ENCODE data around the gene MYH6. TPM values are rescaled to one million over a fixed set of nuclear protein-coding genes. Genes with fewer than 3 reads are reported as not detected.

MYH6 gene
- total RNA-seq, 1 experiment from 2014 or later = 0.09 TPM

DNA sequence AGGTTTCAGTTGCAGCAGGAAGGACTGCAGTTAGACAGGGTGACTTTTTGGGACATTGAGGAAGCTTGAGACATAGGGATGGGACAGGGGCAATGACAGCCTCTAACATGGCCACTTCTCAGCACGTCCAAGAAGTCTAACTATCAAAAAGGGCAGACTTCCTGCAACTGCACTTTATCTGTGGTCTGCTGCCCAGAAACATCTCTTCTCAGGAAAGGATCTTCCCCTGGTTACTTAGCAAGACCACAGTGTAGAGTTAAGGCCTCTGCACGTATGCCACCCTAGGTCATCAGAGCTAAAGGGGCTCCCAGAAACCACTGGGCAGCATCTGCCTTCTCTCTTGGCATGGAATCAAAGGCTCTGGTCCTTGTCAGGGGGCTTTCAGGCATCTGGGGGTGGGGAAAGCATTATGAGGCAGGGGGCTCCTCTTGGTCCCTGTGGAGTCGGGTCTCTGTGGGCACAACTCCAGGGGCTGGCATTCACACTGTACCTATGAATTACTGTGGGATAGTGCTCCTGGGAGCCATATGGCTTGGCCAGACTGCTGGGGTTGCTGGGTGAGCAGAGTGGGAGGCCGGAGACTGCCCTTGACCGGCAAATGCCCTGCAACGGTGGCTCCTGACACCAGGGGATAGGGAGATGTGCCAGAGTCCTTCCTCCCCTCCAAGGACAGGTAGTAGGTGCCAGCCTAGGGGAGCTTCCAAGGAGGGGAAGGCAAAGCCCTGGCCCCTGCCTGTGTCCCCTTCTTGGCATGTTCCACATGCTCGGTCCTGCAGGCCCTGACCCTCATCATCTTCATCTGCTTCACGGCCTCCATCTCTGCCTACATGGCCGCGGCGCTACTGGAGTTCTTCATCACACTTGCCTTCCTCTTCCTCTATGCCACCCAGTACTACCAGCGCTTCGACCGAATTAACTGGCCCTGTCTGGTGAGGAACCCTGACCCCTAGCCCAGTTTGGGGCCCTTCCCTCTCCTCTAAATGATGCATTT is 30.2 kb downstream of the MYH6 start:
- H3K9me3 Mint-ChIP-seq = no peaks in the 10 kb centered on the region
- H3K4me3 Mint-ChIP-seq = no peak overlapping the region
- DNase-seq (ENCODE audit: low spot score) (no peak), ATAC-seq (no peak)
- H3K27me3 Mint-ChIP-seq (ENCODE audit: low read depth) = peaks cover 57% of the 10 kb centered on the region
- no peaks in the 10 kb centered on the region for H3K36me3 Mint-ChIP-seq
- no peak overlapping the region for H3K27ac Mint-ChIP-seq
- ChIA-PET CTCF (interaction anchor here (0.9 to 6.4 kb wide), 14 partner anchors 11 to 309 kb away, joined by 3 to 95 read pairs (median 15); partner anchors contain the start of gene SLC22A17), POLR2A (no interaction called here)
- peaks cover 11% of the 10 kb centered on the region for H3K4me1 Mint-ChIP-seq
- TF ChIP-seq, protein P1, sequence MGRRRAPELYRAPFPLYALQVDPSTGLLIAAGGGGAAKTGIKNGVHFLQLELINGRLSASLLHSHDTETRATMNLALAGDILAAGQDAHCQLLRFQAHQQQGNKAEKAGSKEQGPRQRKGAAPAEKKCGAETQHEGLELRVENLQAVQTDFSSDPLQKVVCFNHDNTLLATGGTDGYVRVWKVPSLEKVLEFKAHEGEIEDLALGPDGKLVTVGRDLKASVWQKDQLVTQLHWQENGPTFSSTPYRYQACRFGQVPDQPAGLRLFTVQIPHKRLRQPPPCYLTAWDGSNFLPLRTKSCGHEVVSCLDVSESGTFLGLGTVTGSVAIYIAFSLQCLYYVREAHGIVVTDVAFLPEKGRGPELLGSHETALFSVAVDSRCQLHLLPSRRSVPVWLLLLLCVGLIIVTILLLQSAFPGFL (CRISPR knock-in tag; IDR thresholded peaks at IDR 0.05; ENCODE audit: borderline replicate concordance) = 0 out of 2 replicates have a peak, but pooled peaks have one; percentile 36
- TF ChIP-seq, protein P2, sequence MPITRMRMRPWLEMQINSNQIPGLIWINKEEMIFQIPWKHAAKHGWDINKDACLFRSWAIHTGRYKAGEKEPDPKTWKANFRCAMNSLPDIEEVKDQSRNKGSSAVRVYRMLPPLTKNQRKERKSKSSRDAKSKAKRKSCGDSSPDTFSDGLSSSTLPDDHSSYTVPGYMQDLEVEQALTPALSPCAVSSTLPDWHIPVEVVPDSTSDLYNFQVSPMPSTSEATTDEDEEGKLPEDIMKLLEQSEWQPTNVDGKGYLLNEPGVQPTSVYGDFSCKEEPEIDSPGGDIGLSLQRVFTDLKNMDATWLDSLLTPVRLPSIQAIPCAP (CRISPR knock-in tag; IDR thresholded peaks at IDR 0.05) = no peak

DNA sequence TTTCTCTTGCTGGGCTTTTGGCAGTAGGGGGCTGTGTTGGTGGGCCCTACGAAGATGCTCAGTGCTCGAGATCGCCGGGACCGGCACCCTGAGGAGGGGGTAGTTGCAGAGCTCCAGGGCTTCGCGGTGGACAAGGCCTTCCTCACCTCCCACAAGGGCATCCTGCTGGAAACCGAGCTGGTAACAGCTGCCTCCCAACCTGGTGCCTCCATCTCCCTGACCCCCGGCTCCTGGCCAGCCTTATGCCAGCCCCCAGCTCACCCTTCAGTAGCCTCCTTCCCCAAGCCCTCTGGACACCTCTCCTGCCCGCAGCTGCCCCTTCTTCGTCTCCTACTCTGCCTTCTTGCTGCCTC is 30.9 kb downstream of the MYH6 start:
- ATAC-seq (no peak), DNase-seq (ENCODE audit: low spot score) (no peak)
- TF ChIP-seq ZNF138 (CRISPR knock-in tag; conservative IDR thresholded peaks at IDR 0.05) = no peak
- TF ChIP-seq, protein P3, sequence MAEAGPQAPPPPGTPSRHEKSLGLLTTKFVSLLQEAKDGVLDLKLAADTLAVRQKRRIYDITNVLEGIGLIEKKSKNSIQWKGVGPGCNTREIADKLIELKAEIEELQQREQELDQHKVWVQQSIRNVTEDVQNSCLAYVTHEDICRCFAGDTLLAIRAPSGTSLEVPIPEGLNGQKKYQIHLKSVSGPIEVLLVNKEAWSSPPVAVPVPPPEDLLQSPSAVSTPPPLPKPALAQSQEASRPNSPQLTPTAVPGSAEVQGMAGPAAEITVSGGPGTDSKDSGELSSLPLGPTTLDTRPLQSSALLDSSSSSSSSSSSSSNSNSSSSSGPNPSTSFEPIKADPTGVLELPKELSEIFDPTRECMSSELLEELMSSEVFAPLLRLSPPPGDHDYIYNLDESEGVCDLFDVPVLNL (CRISPR knock-in tag; IDR thresholded peaks at IDR 0.05; ENCODE audit: borderline replicate concordance, low read depth) = no peak
- no peak for TF ChIP-seq ZNF121 (CRISPR knock-in tag; IDR thresholded peaks at IDR 0.05)
- TF ChIP-seq, protein P4, sequence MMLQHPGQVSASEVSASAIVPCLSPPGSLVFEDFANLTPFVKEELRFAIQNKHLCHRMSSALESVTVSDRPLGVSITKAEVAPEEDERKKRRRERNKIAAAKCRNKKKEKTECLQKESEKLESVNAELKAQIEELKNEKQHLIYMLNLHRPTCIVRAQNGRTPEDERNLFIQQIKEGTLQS (CRISPR knock-in tag; conservative IDR thresholded peaks at IDR 0.05) = no peak
- no peak for TF ChIP-seq SMAD4 (CRISPR knock-in tag; IDR thresholded peaks at IDR 0.05)
- no peak for TF ChIP-seq ZNF396 (CRISPR knock-in tag; IDR thresholded peaks at IDR 0.05; ENCODE audit: borderline replicate concordance)
- TF ChIP-seq ETV6 (CRISPR knock-in tag; IDR thresholded peaks at IDR 0.05) = no peak
- TF ChIP-seq NR2C2 (CRISPR knock-in tag; IDR thresholded peaks at IDR 0.05) = no peak
- TF ChIP-seq, protein P5, sequence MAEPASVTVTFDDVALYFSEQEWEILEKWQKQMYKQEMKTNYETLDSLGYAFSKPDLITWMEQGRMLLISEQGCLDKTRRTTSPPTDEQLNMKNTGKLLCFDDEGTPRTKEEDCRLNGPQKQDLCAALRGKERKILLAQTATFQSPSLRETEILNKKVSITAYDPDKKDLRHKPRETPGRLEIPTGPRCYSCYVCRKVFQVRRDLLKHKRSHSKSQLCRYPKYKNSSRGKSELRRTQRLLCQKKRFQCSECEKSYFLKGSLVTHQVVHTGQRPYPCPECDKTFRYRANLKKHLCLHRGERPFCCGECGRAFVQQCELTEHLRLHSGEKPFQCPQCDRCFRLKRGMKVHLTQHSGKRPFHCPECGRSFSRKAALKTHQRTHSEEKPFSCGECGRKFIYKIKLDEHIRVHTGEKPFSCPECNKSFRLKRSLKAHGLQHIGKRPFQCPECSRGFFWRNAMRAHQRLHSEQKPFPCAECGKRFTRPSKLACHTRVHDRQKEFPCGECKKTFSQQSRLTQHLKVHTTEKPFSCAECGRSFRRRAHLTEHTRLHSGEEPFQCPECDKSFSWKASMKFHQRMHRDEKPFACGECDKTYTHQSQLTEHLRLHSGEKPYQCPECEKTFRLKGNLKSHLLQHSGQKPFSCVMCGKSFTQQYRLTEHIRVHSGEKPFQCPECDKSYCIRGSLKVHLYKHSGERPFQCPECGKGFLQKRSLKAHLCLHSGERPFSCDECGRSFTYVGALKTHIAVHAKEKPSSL (CRISPR knock-in tag; conservative IDR thresholded peaks at IDR 0.05) = no peak
- no peak for TF ChIP-seq ZNF263 (CRISPR knock-in tag; IDR thresholded peaks at IDR 0.05; ENCODE audit: low read depth)
- no peaks in the 10 kb centered on the region for H3K36me3 Mint-ChIP-seq
- H3K9me3 Mint-ChIP-seq = no peaks in the 10 kb centered on the region
- CTCF ChIA-PET = interaction anchor here (0.6 to 3.6 kb wide), 24 partner anchors 9 to 308 kb away, joined by 3 to 38 read pairs (median 6); partner anchors contain the start of genes PABPN1 and SLC22A17
- H3K4me1 Mint-ChIP-seq = peaks cover 11% of the 10 kb centered on the region
- POLR2A ChIA-PET = interaction anchor here (1.2 kb wide), 1 partner anchor 12 kb away, joined by 4 read pairs; no protein-coding TSS in a partner anchor
- peaks cover 54% of the 10 kb centered on the region for H3K27me3 Mint-ChIP-seq (ENCODE audit: low read depth)
- no peak overlapping the region for H3K27ac Mint-ChIP-seq
- no peak overlapping the region for H3K4me3 Mint-ChIP-seq

DNA sequence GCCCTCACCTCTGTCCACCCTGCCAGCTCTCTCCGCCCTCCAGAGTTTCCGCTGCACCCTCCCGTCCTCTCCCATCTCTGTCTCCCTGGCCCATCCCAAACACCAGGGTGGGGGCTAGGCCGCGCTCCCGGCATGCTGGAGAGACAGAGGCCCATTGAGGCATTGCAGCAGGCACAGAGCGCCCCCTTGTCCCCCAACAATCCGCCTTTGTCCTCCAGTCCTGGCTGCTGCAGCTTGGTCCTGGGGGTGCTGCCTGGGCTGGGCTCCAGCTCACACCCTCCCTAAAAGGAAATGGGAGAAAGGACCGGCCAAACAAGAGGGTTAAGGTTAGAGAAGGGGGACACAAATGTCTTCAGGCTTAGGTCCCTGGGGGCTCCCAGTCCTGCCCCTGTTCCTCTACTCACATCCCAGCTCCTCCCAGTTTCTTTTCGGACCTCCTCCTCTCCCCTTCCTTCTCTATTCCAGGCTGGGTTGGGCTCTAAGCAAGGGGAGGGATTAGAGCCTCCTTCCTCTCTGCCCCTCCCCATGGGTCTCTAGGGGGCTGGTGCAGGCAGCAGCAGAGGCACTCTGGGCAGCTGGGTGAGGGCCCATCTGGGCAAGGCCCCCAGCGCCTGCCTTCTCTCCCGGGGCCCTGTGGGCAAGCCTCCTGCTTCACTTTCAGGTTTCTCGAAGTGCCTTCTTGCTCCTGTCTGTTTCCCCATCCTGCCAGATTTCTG is 31.4 kb downstream of the MYH6 start, which contains the start of gene CMTM5:
Gene CMTM5 (plus strand): TSS at position 565 of the 716 bp plus-strand sequence. CDS start 206 bp downstream, outside the sequence.
- Mint-ChIP-seq H3K9me3 (no peaks in the 10 kb centered on the region), H3K36me3 (no peaks in the 10 kb centered on the region), H3K4me3 (peak within 1 kb of the TSS; percentile 50), H3K4me1 (peaks cover 11% of the 10 kb centered on the region), H3K27ac (no peak within 1 kb of the TSS), H3K27me3 (ENCODE audit: low read depth) (peaks cover 58% of the 10 kb centered on the region)
- TF ChIP-seq, protein P6, sequence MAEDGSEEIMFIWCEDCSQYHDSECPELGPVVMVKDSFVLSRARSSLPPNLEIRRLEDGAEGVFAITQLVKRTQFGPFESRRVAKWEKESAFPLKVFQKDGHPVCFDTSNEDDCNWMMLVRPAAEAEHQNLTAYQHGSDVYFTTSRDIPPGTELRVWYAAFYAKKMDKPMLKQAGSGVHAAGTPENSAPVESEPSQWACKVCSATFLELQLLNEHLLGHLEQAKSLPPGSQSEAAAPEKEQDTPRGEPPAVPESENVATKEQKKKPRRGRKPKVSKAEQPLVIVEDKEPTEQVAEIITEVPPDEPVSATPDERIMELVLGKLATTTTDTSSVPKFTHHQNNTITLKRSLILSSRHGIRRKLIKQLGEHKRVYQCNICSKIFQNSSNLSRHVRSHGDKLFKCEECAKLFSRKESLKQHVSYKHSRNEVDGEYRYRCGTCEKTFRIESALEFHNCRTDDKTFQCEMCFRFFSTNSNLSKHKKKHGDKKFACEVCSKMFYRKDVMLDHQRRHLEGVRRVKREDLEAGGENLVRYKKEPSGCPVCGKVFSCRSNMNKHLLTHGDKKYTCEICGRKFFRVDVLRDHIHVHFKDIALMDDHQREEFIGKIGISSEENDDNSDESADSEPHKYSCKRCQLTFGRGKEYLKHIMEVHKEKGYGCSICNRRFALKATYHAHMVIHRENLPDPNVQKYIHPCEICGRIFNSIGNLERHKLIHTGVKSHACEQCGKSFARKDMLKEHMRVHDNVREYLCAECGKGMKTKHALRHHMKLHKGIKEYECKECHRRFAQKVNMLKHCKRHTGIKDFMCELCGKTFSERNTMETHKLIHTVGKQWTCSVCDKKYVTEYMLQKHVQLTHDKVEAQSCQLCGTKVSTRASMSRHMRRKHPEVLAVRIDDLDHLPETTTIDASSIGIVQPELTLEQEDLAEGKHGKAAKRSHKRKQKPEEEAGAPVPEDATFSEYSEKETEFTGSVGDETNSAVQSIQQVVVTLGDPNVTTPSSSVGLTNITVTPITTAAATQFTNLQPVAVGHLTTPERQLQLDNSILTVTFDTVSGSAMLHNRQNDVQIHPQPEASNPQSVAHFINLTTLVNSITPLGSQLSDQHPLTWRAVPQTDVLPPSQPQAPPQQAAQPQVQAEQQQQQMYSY (CRISPR knock-in tag; IDR thresholded peaks at IDR 0.05) = peak; percentile 71
- TF ChIP-seq, protein P7, sequence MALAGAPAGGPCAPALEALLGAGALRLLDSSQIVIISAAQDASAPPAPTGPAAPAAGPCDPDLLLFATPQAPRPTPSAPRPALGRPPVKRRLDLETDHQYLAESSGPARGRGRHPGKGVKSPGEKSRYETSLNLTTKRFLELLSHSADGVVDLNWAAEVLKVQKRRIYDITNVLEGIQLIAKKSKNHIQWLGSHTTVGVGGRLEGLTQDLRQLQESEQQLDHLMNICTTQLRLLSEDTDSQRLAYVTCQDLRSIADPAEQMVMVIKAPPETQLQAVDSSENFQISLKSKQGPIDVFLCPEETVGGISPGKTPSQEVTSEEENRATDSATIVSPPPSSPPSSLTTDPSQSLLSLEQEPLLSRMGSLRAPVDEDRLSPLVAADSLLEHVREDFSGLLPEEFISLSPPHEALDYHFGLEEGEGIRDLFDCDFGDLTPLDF (CRISPR knock-in tag; IDR thresholded peaks at IDR 0.05) = no peak
- TF ChIP-seq, protein P8, sequence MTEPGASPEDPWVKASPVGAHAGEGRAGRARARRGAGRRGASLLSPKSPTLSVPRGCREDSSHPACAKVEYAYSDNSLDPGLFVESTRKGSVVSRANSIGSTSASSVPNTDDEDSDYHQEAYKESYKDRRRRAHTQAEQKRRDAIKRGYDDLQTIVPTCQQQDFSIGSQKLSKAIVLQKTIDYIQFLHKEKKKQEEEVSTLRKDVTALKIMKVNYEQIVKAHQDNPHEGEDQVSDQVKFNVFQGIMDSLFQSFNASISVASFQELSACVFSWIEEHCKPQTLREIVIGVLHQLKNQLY (CRISPR knock-in tag; IDR thresholded peaks at IDR 0.05) = no peak
- CTCF ChIA-PET = interaction anchor here (0.6 to 3.6 kb wide), 28 partner anchors 9 to 407 kb away, joined by 3 to 38 read pairs (median 5); partner anchors contain the start of genes PABPN1 and SLC22A17
- DNase-seq (ENCODE audit: low spot score) (peak; percentile 45), ATAC-seq (peak; percentile 84)
- POLR2A ChIA-PET = interaction anchor here (1.2 kb wide), 2 partner anchors 13 to 50 kb away, joined by 3 to 4 read pairs; no protein-coding TSS in a partner anchor
